SK-N-SH (cell line): ENCODE measurements around the gene NANOS1.

Source experiments
- RCOR1 ChIP-seq: fragments of 150-350 bp; IDR thresholded peaks from 2 replicates; pipeline ENCODE4 v1.6.1; 2017; ENCODE audit warnings: antibody characterized with exemption, low read length
- RFX5 ChIP-seq: IDR thresholded peaks from 2 replicates; pipeline ENCODE4 v1.6.1; 2012; ENCODE audit warnings: mild to moderate bottlenecking, improper control_type of control experiment, low read length
- TF ChIP-seq, protein P1 (sequence below): IDR thresholded peaks from 2 replicates; pipeline ENCODE4 v1.4.0; 2012; ENCODE audit warnings: low read depth

DNA sequence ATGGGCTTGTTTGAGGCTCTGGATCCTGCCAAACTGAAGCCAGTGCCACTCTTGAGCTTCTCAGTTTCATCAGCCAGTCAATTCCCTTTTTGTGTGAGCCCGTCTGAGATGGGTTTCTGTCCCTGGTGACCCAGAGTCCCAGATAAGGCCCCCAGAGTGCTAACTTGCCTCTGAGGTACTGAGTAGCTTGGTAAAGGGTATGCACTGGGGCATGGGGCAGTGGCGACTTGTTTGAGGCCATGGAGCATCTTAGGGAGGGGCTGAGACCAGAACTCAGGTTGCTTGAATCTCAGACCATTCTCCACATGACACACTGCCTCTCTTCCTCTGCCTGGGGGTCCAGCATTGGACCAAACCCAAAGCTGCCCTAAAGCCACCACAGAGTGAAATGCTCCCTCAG is 35.2 kb upstream of the NANOS1 start:
- TF ChIP-seq RCOR1 (no peak), RFX5 (no peak)
- TF ChIP-seq, protein P1, sequence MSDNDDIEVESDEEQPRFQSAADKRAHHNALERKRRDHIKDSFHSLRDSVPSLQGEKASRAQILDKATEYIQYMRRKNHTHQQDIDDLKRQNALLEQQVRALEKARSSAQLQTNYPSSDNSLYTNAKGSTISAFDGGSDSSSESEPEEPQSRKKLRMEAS: no peak
